HG03439 (cell line): ENCODE measurements around the gene CYP2E1.
"Not testable (repeated sequence)": the region's sequence is repeated elsewhere in the genome, so short reads cannot be mapped to it uniquely, and the experiment has no call there.

Experiments
- ATAC-seq: cut with Tn5 transposase; IDR thresholded peaks from one replicate; pipeline ENCODE4 v1.9.1; 2021; ENCODE audit warnings: mild to moderate bottlenecking, moderate library complexity; ENCODE audit not compliant: unreplicated experiment

The CYP2E1 gene

DNA sequence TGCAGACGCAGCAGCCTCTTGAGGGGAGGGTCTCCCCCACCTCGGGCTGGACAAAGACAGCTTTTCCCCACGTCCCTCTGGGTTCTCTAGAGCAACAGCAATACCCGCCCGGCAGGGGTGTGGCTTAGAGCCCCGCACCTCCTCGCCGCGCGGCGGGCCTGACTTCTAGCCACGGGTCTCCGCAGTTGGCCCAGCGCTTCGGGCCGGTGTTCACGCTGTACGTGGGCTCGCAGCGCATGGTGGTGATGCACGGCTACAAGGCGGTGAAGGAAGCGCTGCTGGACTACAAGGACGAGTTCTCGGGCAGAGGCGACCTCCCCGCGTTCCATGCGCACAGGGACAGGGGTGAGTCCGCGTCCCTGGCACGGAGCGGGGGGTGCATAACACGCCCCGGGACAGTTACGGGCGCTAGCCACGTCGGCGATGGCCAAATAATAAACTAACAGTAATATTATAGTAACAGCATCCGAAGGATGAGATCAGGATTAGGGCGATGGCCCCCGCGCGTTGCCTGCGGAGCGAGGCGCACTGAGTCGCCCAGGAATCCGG, 1.2 kb downstream of the CYP2E1 start:
- no peak for ATAC-seq

DNA sequence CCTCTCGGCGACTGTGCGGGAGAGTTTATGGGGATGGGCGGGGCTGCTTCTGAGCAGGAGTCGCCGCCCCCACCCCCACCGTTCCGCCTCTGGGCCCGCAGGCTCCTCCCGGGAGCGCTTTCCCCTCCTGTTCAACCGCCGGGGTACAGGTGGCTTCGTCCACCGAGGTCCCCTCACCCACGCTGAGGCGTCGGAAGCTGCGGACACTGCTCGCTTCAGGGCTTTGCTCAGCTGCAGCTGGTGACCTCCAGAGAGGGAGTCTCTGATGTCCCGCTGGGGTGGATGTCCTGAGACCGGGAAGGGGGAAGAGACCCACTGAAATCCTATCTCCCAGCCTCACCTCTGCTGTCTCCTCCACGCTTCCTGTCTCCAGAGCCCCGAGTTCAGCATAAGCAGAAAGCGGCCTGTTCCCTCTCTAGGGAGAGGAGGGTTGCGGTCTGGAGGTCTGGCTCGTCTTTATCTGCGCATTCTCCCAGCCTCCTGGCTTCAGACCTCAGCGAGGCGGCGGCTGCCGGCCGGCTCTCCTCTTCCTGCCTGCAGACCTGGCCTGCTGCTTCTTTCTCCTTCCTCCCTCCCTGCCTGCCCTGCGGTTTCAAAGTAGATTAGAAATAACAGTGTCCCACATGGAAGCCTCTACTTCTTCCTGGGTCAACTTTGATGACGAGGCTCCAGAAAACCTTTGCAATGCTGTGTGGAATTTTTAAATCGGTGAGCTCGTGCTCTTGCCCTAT, 1.8 kb downstream of the CYP2E1 start:
- no peak for ATAC-seq

DNA sequence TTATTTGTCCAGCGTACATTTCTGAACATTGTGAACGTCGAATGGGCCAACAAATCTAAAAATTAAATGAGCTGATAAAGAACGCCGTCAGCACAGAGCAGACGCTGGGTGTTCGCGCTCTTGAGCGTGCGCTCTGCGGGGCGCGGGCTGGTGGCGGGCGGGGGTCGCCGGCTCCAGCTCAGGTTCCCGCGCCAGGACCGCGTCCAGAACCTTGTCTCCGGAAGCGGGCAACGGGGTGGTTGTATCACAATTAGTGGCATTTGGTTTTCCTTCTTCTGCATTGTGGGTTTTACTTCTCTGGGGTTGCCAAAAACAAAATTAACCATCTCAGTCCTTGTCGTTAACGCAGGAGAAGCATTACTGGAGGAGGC, 2.4 kb downstream of the CYP2E1 start:
- ATAC-seq, result no peak

DNA sequence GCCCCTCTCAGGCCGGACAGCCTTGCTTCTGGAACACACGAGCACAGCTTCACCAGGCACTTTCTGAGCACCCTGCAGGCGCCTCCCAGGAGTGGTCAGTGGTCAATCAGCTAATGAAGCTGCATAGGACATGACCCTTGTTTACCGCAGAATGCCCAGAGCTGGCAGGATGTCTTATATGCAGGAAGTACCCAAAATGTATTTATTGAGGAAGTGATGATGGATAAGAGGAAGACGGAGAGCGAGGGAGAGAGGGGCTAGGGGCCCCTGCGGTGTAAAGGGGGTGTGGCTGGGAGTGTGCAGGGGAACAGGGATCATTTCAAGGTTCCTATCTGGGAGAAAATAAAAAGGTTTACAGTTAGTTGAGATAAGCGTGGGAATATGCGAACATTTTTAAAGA, 3.3 kb downstream of the CYP2E1 start:
- no peak for ATAC-seq

DNA sequence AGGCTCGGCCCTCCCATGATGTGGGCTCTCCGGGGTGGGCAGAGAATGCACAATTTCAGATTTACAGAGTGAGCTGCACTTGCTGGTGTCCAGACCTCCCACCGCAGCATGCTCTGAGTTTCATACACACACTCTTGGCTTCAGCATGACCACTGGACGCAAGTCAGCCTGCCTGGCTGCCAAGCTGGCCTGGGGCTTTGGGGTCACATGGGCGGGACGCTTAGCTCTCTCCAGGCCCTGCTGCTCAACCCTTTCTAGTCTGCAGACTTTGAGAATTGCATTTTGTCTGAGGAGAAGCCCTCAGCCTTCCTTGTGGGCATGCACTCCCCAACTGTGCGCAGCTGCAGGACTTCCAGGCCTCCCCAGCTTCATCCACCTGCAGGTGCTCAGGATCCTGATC, 5.7 kb downstream of the CYP2E1 start:
- no peak for ATAC-seq

DNA sequence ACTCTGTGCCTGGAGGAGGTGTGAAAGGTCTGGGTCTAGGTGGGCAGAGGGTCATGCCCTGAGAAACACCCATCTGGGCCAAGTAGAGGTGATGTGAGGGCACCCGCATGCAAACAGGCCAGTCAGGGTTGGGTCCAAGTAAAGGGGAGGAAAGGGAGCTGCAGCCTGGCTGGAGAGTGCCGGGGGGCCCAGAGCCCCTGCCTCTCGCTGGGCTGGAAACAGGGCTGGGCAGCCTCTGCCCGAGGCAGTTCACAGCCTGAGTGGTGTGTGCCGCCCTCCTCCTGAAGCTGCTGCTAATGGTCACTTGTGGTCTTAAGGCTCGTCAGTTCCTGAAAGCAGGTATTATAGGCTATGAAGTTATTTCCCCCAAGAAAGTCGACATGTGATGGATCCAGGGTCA, 7.3 kb downstream of the CYP2E1 start:
- no peak for ATAC-seq

DNA sequence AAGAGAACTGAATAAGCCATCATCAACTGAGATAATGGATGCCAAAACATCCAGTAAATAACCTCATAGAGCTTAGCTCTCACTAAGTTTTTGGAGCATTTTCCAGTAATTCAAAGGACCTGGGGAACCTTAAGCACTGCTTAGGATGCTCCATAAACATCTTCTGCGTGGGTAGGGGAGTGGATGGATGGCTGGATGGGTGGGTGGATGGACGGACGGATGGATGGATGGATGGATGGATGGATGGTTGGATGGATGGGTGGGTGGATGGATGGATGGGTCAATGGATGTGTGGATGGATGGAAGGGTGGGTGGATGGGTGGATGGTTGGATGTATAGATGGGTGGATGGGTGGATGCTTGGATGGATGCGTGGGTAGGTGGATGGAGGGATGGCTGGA, 9.0 kb downstream of the CYP2E1 start:
- no peak for ATAC-seq

DNA sequence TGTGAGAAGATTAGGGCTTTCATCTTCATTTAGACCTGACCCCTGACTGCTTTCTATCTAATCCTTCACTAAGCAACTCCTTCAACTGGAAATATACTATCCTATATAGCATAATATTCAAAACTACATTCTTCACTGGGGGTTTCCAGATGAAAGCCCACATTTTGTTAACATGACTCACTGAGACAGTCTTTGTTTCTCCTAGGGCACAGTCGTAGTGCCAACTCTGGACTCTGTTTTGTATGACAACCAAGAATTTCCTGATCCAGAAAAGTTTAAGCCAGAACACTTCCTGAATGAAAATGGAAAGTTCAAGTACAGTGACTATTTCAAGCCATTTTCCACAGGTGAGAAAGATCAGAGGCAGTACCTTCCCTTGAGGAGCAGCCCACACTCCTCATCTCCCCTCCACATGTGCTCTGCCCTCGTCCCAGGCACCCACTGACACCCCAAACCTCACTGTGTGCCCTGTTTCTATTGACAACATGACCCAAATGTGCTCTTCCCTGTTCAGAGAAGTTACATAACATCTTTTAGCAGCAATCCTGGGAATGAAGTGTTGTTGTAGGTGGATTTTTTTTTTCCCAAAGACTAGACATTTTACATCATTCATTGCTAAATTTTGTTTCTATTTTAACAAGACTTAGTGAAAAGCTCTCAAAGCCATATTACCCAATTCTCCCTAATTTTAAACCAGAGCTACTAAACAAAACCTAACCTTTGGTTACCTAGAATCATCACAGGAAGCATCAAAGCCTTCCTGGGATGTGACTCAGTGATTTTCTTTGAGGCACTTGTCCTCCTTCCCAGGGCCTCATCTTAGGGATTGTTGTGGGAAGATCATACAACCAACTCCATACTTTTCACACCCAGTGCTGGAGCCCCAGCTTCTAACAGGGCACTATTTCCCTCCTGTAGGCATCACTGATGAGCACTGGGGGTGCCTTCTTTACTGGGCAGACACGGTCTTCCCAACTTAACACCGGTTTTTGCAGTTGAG, 10.7 kb downstream of the CYP2E1 start:
- ATAC-seq, result no peak

DNA sequence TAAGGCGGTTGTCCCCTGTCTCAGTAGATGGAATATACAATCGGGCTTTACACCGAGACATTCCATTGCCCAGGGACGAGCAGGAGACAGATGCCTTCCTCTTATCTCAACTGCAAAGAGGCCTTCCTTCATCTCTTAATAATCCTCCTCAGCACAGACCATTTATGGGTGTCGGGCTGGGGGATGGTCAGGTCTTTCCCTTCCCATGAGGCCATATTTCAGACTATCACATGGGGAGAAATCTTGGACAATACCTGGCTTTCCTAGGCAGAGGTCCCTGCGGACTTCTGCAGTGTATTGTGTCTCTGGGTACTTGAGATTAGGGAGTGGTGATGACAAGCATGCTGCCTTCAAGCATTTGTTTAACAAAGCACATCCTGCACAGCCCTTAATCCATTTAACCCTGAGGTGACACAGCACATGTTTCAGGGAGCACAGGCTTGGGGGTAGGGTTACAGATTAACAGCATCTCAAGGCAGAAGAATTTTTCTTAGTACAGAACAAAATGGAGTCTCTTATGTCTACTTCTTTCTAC, 14.3 kb downstream of the CYP2E1 start:
- ATAC-seq, result not testable (repeated sequence)

DNA sequence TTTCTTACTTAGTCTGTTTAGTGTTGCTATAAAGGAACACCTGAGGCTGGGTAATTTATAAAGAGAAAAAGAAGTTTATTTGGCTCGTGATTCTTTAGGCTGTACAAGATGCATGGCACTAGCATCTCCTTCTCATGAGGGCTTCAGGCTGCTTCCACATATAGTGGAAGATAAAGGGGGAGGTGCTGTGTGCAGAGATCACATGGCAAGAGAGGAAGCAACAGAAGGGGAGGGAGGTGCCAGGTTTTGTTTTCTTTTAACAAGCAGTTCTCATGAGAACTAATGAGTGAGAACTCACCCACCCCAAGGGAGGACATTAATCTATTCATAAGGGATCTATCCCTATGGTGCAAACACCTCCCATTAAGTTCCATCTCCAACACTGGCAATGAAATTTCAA, 17.3 kb downstream of the CYP2E1 start:
- ATAC-seq, result no peak

DNA sequence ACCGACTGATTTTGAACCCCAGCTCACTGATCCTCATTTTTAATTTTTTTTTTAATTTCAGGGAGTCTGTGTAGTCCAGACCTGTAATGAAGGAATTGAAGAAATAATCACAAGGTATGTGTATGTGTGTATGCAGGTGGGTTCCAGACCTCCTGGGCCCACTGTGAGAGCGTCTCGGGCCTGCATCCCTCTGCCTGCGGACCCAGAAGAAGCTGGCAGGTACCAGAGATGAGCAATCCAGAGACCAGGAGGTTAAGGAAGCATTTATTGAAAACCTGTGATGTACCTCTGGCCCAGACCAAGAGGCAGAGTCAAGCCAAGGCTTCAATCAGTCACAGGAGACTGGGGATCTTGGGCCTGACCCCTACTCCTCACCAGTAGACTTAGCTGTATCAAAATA, 27.4 kb downstream of the CYP2E1 start:
- no peak for ATAC-seq

DNA sequence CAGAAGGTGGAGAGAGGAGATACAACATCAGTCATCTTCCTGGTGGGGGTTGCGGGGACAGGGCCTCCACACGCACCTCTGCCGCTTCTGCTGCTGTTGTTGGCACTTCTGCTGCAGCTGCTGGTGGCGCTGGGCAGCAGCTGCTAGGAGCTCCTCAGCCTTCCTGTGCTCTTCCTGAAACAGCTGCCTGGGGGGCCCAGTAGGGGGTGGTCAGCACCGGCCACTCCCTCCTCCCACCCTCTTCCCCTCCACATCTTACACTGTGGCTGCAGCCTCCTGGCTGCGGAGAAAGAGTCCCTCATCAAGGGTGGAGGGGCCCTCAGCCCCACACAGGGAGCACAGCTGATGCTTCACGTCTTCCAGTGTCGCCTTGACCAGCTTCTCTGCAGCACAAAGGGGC, 28.4 kb downstream of the CYP2E1 start:
- no peak for ATAC-seq

DNA sequence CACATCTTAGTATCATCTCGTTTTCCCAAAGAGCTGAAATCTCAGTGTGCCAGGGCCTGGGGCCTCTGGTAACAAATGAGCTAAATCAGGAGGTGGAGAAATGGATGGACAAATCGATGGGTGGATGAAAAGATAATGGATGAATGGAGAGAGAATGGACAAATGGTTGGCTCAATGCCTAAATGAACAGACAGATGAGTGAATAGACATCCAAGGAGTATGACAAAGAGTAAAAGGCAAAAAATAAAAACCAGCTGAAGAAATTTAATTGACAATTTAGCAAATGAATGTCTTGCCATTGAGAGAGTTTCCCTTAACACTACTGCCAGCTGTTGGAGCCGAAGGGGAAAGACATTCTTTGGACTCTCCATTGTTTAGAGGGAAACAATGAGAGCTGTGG, 30.2 kb downstream of the CYP2E1 start:
- ATAC-seq, result no peak

DNA sequence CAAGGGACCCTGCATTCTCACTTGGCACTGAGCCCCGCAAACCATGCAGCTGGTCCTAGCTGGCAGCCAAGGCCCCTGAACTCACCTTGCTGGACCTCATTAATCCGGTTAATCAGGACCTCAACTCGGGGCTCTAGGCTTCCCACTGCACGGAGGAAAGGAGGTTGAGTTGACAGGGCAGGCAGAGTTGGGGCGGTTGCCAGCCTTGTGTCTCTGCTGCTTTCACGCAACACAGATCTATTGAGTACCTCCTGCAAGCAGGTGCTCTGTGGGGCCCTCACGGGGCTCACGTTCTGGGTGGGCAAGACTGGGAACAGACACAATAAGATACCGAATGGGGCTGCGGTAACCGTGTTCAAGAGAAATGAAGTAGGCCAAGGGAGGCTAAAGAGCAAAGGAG, 32.1 kb downstream of the CYP2E1 start:
- no peak for ATAC-seq

DNA sequence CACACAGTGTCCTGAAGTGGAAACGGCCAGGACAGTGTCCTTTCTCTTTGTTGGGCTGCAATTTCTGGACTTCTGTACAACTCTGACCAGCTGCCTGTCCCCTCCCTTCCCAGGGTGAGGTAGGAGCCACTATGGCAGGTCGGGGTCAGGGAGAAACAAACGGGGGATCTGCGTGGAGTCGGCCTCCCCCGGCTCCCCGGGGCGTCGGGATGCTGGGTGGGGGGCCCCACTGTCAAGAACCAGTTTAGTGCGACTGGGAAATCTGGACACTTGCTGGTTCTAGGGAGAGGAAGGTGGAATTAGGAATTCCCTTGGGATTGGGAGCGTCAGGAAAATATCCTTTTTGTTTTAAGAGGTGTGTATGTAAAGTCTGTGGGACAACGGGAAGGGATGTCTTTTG, 37.7 kb downstream of the CYP2E1 start:
- no peak for ATAC-seq

DNA sequence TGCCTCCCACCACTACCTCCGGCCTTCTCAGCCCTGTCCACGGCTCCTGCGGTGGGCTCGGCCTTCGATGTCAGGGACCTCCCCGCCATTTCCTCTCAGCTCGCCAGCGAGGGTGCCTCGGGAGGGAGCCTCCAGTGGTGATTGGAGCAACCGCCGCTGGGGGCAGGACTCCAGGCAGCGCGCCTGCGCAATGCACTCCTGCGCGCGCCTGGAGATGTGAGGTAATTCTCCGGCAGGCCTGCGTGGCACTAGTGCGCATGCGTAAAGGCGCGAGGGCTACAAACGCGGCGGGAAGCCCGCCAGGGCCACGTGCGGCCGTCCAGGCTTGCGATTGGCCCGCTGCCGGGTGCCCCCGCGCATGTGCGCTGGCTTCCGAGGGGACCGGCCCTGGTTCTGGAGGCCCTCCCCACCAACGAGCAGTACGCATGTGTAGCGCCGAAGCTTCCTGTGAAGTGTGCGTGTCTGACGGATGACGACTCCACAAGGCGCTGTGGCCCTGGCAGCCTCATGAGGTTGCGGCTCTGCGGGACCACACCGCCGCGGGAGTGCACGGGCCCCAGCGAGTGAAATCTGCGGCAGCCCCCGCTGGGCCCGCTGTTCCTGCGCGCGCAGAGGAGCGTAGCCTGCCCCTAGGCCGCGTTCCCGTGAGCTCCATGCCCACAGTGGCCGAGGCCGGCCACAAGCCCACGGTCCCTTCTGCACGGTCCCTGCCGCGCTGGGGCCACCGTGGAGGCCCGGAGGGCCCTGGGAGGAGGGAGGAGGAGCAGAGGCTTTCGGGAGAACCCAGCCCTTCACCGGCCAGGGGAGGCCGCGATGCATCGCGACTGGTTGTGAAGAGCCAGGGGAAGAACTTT, 38.5 kb downstream of the CYP2E1 start, which contains the start of gene SYCE1:
Gene SYCE1 (minus strand): TSS at position 143 of the 854 bp plus-strand sequence. CDS start 54 bp downstream, at position 89.
- no peak for ATAC-seq

DNA sequence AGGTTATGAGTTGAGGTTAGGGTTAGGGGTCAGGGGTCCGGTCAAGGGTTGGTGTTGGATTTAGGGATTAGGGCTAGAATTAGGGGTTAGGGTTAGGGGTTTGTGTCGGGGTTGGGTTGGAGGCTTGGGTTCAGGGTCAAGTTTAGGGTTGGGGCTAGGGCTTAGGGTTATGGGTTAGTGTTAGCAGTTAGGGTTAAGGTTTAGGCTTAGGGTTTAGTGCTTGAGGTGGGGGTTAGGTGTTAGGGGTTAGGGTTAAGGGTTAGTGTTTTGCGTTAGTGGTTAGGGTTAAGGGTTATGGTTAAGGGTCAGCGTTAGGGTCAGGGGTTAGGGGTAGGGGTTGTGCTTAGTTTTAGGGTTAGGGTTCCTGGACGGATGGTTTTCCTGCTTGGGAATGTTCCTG, 40.0 kb downstream of the CYP2E1 start:
- ATAC-seq, result no peak

DNA sequence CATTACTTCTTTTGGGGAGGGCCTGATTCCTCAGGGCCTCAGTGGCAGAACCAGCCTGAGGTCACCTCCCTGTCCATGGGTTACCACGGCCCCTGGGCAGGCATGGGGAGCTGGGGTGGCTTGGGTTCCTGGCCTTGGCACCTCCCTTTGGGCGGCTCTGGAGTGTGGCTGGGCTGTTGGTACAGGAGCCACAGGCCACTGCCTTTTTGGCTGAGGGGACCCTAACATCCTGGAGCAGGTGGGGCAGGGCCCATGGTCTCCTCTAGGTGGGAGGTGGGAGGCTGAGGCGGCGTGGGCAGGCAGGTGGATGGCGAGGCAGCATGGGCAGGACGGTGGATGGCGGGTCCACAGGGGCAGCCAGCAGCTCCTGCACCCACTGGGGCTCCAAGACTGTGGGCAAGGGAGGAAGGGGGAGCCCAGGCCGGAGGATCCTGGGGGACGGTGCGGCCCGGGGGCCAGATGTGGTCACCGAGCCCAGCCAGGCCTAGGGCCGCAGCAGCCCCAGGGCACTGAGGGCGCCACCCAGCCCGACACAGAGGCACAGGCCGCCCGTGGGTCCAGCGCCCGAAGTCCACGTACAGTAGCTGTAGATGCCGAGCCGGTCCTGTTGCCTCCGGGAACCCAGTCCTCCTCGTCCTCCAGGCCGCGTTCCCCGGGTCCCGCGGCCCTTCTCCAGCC, 40.6 kb downstream of the CYP2E1 start:
- ATAC-seq, result no peak

DNA sequence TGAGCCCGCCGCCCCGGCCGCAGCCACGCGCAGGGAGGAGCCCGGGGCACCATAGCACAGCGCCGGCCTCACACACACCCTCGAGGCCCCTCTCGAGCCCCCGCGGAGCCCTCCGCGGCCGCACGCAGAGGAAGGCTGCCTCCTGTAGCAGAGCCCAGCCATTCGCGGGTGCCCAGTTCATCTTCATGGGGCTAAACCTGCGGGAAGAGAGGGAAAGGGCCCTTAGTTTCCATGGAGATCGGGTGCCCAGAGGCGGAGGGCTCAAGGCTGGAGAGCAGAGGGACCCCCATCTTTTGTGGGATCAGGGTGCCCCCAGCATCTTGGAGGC, 41.1 kb downstream of the CYP2E1 start:
- ATAC-seq, result no peak
